Retinal pigment epithelial cell (primary cell): ENCODE data around the gene RCAN2.
"Not testable (repeated sequence)": the region's sequence is repeated elsewhere in the genome, so short reads cannot be mapped to it uniquely, and the experiment has no call there.

Experiments
- DNase-seq: peaks from one replicate; pipeline ENCODE4 v3.0.0-alpha.2; 2010; ENCODE audit warnings: low read depth
- H3K4me3 ChIP-seq: 2 replicates; pipeline ENCODE4 v1.5.1; 2011; ENCODE audit warnings: mild to moderate bottlenecking, low read length, control low read depth, moderate library complexity
- TF ChIP-seq, protein P1 (sequence below): conservative IDR thresholded peaks from 2 replicates; pipeline ENCODE4 v1.5.1; 2011; ENCODE audit warnings: low read depth, low read length, control low read depth, inconsistent platforms

The RCAN2 gene

GRCh38 chr6:46333481-46333880, 157.8 kb downstream of the RCAN2 start:
- no peak overlapping the region for H3K4me3 ChIP-seq
- TF ChIP-seq, protein P1, sequence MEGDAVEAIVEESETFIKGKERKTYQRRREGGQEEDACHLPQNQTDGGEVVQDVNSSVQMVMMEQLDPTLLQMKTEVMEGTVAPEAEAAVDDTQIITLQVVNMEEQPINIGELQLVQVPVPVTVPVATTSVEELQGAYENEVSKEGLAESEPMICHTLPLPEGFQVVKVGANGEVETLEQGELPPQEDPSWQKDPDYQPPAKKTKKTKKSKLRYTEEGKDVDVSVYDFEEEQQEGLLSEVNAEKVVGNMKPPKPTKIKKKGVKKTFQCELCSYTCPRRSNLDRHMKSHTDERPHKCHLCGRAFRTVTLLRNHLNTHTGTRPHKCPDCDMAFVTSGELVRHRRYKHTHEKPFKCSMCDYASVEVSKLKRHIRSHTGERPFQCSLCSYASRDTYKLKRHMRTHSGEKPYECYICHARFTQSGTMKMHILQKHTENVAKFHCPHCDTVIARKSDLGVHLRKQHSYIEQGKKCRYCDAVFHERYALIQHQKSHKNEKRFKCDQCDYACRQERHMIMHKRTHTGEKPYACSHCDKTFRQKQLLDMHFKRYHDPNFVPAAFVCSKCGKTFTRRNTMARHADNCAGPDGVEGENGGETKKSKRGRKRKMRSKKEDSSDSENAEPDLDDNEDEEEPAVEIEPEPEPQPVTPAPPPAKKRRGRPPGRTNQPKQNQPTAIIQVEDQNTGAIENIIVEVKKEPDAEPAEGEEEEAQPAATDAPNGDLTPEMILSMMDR, result no peak
- no peak for DNase-seq

DNA sequence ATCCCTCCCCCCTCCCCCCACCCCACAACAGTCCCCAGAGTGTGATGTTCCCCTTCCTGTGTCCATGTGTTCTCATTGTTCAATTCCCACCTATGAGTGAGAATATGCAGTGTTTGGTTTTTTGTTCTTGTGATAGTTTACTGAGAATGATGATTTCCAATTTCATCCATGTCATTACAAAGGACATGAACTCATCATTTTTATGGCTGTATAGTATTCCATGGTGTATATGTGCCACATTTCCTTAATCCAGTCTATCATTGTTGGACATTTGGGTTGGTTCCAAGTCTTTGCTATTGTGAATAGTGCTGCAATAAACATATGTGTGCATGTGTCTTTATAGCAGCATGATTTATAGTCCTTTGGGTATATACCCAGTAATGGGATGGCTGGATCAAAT, 158.8 kb downstream of the RCAN2 start:
- not testable (repeated sequence) for H3K4me3 ChIP-seq

DNA sequence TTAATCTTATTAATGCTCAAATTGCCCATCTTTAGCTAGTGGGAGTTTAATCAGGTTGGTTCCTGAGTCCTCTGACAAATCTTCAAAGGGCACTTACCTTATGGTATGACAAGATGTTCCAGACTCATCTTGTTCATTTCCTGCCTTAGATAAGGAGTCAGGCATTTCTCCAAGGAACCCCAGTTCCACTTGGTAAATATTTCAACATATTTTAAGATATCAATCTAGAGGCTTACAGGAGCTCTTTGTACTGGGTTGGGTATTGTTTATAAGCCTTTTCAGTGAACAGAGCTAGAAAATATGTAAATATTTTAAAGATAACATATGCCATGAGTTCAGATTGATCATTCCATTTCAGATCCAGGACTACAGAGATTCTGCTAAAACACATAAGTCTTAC, 159.8 kb downstream of the RCAN2 start:
- no peak overlapping the region for H3K4me3 ChIP-seq
- DNase-seq, result no peak
- TF ChIP-seq, protein P1, result no peak

More for the DNA sequence above, 158.8 kb downstream of the RCAN2 start:
- DNase-seq, result not testable (repeated sequence)

GRCh38 chr6:46329568-46329967, 161.7 kb downstream of the RCAN2 start:
- TF ChIP-seq, protein P1, result no peak
- H3K4me3 ChIP-seq, result no peak overlapping the region
- no peak for DNase-seq

- DNase-seq, result no peak
- TF ChIP-seq, protein P1, result no peak
- H3K4me3 ChIP-seq, result no peak overlapping the region
These were observed 163.5 kb downstream of the RCAN2 start for GRCh38 chr6:46327779-46328178.

DNA sequence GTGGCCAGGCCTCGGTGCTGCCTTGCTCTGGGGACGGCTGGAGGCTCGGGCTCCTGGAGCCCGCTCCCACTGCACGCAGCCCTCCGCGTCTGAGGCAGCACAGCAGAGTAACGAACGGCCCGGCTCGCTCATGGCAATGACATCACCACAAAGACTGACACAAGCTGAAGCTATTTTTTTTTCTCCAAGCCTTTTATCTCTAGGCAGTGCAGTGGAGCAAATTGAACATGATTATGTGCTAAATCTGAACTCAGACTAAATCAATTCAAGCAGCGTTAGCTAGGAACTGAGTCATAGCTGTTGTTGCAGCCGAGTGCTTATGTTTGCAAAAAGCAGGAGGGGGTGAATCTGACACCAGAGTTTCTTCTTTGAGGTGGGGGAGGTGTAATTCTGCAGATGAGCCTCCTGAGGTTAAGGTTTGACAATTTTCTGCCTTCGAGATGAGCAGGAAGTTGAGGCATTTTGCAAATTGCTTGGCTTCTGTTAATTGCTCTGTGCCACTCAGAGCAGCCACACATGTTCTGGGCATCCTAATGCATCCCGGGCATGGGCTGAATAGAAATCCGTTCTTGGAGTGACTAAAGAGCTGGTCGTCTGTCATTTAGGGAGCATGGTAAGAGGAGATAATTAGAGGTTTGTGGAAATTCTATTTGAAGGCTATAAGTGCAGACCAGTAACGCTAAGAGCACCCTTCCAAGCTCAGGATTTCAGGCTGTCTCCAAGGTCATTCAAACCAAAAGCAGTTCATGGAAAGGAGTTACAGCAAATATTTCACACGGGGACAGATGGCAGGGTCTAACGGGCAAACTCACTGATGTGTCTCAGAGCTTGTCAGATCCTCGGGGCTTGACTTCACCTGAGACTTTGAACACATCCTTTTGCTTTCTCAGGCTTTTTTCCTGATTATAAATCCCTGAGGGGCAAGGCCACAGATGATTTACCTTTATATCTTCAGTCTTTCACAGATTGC, 165.4 kb downstream of the RCAN2 start:
- no peak overlapping the region for H3K4me3 ChIP-seq
- DNase-seq, result peak; percentile 68
- TF ChIP-seq, protein P1, result no peak

- DNase-seq, result no peak
- no peak overlapping the region for H3K4me3 ChIP-seq
- TF ChIP-seq, protein P1, result no peak
These were observed 166.5 kb downstream of the RCAN2 start for GRCh38 chr6:46324706-46325105.
